22Rv1 (cell line): ENCODE measurements around the gene KCNRG.

Experiments used
- CTCF ChIP-seq: fragments of 450-650 bp; IDR thresholded peaks from 2 replicates; pipeline ENCODE4 v1.5.1; 2017; ENCODE audit warnings: mild to moderate bottlenecking
- ZFX ChIP-seq: fragments of 450-650 bp; IDR thresholded peaks from 2 replicates; pipeline ENCODE4 v1.6.1; 2017; ENCODE audit warnings: antibody characterized with exemption, borderline replicate concordance

GRCh38 chr13:49993666-49994065, 21.6 kb upstream of the KCNRG start:
- no peak for TF ChIP-seq CTCF
- no peak for TF ChIP-seq ZFX
